GM10847 (cell line): Measurements from ENCODE around the gene DLG2.

Experiments used
- POLR2A ChIP-seq: IDR thresholded peaks from 2 replicates; pipeline ENCODE4 v1.6.1; 2011; ENCODE audit not compliant: insufficient read length; ENCODE audit errors: extremely low read depth

The DLG2 gene

DNA sequence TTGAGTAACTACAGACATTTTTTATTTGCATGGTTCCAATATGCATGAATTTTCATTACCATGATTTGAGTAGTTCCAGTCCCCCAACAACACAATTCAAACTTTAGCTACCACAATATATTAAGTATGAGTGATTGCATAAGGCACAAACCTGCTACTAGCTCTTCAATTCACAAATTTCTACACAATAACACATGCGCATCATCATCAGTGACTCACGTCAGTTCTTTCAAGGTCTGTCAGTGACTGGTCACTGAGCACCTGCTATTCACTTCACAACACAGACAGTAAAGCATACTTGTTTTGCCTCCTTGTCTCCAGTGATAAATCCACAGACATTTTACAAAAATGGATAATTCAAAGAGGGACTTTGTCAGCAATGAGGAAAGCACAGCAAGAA, 1905.9 kb downstream of the DLG2 start:
- no peak for TF ChIP-seq POLR2A

DNA sequence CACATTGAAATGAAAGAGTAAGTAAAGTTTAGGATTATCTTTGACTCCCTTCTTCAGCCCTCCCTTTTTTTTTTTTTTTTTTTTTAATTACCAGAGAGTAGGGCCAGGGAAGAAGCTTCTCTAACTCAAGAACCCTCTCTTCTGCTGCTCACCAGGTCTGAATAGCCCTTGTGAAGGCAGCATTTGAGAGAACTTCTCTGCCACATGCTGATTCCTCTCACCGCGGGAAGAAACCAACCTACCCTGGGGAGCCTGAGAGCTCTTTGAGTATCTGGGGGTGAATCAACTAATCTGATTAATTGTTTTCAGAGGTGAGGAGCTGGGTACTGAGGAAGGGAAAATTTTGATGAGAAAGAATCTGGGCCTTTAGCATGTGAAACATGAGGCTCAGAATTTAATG, 1906.5 kb downstream of the DLG2 start:
- no peak for TF ChIP-seq POLR2A

DNA sequence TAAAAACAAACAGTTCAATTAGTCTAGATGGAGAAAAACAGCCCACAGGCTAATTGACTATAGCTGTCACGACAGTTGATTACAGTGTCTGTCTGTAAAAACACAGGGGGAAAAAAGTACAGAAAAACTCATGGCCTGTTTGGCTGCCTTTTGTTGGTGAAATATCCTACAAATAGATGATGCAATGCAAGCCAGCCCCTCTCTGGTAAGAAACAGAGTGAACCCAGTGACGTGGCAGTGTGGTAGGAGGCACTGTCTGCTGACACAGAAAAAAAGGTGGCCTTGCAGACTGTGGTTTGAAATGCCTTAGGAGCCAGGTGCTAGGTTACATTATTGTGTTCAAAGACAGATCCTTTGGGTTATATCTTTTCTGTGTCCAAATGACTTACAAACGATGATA, 1909.6 kb downstream of the DLG2 start:
- TF ChIP-seq POLR2A = no peak

DNA sequence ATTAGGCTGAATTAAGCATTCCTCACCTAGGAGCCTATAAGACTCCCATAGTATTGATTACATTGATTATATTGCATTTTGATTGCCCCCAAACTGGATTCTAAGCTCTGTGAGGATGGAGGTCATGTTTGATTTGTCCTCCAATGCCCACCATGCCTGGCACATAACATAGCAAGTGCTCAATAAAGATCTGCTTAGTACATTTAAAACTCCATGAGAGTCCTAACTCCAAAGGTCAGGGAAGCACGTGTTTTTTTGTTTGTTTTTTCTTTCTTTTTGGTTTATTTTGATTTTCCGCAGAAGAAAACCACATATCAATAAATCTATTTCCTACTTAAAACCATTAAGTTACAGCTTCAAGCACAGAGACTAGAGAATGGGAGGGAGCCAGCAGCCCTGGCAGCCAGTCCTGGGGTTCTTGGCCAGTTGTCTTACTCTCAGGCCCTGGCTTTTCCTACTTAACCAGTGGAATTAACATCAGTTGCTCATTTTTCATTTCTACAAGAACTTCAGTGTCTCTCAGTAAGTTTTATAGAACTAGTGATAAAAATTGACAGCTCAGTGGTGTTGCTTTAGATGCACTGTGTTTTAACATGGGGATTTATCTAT, 1911.1 kb downstream of the DLG2 start:
- no peak for TF ChIP-seq POLR2A

DNA sequence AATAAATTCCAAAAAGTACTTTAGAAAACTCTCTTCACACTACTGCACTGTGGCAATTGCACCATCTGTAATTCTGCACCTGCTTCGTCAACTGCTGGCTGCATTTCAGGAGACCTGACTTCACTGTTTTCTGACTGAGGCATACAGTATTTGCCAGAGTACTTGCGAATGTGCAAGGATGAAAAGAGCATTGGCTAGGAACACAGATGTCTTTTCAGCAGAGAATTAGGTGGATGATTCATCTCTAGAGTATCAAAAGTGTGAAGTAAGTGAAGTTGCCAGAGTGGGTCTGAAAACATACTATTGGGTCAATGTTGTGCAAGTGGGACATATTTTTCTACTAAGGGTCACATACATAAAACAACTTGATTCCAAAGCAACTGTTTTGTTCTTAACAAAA, 1913.4 kb downstream of the DLG2 start:
- no peak for TF ChIP-seq POLR2A

DNA sequence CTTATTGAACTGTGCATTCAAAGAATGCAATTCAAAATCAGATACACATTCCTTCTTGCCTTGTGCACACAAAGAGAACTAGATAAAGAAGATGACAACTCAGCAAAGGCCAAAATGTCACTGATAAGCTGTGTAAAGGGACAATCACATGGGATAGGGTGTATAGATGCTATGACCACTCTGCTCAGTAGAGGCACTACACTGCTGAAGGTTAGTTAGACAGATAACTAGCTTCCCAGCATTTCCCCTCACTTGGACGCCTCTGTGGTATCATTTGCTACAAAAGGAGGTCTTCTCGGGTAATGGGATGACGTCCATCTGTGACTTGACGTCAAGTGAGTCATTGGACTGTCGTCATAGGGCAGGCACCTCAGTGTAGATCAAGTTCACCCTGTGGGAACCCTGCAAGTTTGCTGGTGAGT, 1916.0 kb downstream of the DLG2 start:
- TF ChIP-seq POLR2A = no peak

DNA sequence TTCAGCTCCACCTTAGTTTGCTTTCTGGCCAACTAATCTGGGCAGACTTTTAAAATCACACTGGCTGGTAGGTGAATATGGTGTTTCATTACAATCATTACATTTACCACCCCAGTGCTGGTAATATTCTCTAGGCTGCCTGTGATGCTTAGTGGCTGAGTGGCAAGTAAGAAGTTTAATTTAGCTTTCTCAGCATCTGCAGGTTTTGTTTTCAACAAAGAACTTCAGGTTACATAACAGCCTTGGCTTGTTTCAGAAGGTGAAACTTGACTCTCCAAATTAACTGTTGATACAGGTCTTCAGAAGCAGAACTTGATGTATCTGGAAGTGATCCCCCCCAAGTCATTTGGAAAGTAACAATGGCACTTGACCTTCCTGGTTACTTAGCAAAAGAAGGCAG, 1917.7 kb downstream of the DLG2 start:
- no peak for TF ChIP-seq POLR2A

DNA sequence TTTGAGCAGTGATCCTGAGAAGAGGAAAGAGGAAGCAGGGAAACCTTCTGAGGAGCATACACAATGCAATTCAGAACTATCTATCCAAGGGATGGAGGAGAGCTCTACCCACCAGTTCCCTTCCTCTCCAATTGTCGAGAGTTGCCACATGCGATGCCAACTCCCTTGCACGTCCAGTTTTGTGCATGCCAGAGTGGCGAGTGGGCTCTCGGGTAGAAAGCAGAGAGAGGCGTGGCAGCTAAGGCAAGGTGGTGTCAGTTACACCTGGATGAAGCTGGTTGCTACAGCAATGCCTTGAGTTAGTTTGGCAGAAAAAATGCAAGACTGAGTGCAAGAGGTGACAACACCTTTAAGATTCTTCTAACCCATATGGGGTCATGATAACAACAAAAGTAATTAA, 1920.6 kb downstream of the DLG2 start:
- no peak for TF ChIP-seq POLR2A

DNA sequence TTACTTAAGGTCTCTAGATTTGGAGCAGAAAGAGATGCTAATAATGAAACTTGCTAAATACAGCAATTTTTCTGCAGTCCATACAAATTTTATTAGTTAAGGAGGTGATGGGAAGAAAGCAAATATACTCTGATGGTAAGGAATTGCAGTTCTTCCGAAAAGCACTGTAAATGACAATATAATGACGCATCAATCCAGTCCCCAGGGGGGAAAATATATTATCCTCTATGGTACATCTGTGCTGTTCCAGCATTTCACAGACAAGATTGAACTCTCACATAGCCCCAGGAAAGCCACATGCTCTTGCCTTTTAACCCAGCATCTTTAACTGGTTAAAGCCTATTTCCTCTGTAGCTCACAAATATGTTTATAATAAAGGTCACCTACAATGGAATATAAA, 1924.3 kb downstream of the DLG2 start:
- no peak for TF ChIP-seq POLR2A

DNA sequence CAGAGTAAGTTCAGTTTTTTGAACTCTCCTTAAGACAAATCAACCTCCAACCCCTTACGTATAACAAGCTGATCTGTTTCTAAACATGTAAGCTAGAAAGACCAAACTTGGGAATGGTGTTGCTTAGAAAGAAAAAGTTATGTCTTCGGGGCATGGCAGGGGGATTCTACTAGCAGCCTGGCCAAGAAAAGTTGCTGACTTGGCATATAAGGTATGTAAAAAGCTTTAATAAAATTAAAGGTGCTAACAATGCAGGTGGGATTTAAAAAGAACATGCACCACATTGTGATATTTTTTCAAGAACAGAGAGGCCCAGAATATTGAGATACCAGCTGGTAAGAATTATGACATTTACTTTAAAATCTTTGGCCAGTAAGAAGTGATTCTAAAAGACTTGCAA, 1929.6 kb downstream of the DLG2 start:
- TF ChIP-seq POLR2A = no peak

DNA sequence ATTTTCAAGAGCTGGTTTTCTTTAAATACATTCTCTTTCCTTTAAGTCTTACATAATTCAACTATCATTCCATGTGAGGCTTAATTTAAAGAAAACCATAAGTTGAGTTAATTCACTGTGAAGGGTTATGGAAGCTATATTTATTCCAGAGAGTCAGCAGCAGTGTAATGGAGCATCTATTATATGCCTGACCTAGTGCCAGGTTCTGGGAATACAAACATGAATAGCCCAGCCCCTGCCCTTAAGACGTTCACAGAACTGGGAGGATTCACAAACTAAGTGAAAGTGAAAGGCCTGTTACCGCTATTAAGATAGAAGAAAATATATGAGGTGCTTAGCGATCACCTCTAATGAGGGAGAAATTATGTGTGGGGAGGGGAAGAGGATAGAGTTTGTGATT, 1932.1 kb downstream of the DLG2 start:
- TF ChIP-seq POLR2A = no peak

DNA sequence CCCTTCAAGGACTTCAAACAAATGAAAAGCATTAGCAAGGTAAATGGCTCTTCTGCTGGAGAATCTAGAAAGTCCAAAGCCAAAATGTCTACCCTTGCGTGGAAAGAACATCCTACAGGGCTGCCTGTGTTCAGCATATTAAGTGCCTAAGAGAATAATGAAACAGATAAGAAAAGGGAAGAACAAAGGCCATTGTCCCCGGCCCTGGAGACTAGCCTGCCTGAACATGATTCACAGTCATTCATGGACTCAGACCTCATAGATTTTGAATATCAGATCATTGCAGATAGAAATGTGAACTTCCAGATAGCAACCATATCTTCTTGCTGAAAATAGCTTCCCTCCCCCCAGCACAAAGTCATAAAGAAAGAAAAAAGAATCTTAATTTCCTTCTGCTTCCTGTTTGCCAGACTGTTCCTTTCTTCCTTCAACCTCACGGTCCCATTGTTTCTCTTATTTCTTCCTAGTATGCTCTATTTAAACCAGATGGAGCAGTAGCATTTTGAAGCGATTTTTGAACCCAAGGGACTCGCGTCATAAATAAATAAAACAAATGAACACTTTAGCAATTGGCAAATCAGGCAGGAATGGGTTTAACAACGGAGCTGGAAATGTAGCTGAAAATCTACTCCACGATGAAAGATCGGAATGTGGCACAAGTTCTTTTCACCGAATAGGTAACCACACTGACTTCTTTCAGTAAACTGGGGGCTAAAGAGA, 1932.8 kb downstream of the DLG2 start:
- no peak for TF ChIP-seq POLR2A

DNA sequence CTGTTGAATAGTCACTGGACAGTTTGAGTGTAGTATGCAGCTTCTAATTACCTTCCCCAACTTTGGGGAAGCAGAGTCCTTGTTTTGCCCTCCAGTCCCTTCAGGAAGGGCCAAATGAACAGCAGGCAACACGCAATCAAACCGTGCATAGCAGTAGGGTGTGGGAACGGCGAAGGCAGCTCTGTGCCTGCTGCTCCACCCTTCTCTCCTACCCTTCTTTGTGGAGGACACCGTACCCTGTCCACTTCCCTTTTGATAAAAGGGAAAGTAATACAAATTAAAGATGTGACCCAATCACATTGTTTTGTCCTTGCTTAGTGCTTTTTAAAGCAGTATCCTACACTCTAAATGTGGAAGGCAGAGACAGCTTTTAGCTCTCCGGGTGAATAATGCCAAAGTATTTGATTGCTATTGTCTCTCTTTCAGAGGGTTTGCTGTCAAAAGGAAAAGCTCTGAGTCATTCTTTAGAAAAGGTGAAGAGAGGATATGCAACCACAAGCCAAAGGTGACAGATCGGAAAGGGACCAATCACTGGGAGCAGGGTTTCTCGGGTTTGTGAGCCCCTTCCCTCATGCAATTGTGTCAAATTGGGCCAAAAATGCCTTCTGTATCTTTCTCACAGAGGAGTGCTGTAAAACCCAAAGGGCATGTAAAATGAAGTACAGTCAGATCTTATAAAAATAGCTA, 1933.7 kb downstream of the DLG2 start:
- no peak for TF ChIP-seq POLR2A

DNA sequence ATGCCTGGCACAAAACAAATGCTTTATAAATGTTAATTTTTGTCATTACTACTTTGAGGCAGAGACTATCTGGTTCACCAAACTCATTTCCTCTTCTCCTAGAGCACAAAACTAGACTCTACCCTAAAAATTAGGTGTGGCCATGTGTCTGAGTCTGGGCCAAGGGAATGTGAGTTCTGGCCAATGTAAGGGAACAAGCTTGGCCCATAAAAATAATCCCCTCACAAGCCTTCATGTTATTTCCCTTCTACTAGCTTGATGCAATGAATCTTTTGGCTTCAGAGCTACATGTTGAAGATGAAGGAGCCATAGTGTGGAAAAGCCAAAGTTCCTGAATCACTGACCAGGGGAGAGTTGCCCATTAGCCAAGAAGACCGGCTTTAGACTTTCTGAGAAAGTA, 1934.5 kb downstream of the DLG2 start:
- no peak for TF ChIP-seq POLR2A

DNA sequence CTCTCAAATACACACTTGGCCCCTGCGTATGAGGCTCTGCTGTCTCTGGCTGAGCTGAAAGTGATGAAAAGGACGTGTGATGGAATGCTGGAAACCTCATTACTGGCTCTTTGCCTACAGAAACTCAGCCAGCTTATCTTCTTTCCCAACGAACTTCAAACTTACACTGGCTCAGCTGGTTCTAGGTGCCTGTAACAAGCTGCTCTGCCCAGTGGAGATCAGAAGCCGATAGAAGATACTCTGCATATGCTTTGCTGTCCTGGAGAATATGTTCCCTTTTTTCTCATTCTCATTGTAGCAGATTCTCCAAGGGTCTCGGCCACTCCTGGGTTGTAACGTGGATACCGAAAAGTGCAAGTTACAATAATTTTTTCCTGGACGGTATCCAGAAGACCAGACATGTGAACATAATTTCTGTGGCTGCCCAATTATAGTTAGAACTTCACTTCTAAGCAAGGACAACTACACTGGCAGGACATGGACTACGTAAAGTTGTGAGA, 1935.6 kb downstream of the DLG2 start:
- TF ChIP-seq POLR2A = no peak

DNA sequence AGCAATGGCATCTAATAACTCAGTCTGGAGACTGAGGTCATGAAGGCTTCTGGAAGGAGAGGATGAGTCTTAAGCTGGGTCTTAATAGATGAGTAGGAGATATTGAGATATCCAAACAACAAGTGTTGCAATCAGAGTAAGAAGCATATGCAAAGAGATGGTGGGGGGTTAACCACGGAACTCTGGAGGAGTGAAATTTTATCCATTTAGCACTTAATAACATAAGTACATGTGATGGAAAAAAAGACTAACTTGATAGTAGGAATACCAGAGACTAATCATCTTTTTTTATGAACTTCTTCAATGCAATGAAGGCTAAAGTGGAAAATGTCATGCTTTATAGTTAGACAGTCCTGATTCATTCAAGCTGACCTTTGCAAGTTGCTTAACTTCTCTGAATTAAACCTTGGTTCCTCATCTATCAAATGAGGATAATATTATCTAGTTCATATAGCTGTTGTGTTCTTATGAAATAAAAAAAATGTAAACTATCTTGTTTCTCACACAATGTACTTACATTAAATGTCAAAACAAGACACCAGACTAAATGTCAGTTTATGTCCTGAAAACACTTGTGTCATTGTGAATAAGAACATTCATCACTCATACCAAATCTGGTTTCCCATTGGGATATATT, 1937.9 kb downstream of the DLG2 start:
- TF ChIP-seq POLR2A = no peak
